Measurements from ENCODE around the gene IL36B.
"Not testable (repeated sequence)": the region's sequence is repeated elsewhere in the genome, so short reads cannot be mapped to it uniquely, and the experiment has no call there.

IL36B gene

DNA sequence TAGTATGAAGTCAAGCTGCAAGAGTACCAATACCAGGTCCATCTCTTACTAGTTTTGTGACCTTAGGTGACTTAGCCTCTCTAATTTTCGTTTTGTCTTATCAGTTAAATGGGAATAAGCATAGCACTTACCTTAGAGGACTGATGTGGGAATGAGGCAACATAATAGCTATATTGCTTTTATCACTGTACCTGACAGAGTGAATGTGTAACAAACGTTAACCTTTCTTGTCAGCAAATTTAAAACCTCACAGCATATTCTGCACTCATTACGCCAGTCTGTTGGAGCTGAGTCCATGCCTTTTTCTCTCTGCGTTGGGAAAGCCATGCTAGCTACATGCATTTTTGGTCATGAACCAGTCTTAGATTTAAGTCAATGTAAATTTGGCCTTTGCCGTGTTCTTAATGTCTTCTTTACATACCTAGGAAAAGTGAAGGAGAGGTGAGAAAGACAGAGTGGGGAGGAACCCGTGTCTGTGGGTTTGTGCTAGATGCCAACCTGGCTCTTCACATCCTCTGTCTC, at the start of gene IL36B:
Gene IL36B (minus strand): TSS at position 472 of the 522 bp plus-strand sequence.
- no peak for DNase-seq

- no peak for DNase-seq
Observed at GRCh38 chr2:113102133-113102532, 49.5 kb upstream of the IL36B start.

GRCh38 chr2:113098532-113098931, 45.9 kb upstream of the IL36B start:
- no peak for DNase-seq

DNA sequence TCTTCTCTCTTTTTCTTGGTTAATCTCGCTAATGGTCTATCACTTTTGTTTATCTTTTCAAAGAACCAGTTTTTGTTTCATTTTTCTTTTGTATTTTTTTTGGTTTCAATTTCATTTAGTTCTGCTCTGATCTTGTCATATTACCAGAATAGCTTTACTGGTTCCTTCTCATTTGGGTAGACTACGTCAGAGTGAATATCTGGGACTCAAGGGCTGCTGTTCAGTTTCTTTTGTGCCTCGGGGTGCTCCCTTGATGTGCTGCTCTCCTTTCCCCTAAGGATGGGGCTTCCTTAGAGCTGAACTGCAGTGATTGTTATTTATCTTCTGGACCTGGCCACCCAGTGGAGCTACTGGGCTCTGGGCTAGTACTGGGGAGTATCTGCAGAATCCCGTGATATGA, 45.4 kb upstream of the IL36B start:
- DNase-seq, result peak; percentile 59 to 77

- peak; percentile 64 to 65 for DNase-seq
Observed at GRCh38 chr2:113096842-113097618, 44.4 kb upstream of the IL36B start.

- DNase-seq, result not testable (repeated sequence)
Observed at GRCh38 chr2:113096306-113096705, 43.6 kb upstream of the IL36B start.

DNA sequence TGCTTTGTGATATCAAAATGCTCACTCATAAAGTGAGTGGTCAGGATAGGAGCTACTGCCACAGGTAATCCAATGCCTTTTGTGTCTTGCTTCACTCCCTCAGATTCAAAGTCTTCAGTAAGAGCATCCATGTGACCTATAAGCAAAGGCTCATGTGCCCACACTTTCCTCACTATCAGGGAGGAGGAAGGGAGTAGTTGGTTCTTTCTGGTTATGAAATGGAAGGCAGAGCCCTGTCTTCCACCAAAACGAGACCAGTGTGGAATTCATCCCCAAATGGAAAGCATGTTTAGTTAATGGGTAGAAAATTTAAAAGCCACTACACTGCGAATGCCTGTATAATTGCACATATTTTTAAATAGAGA, 40.9 kb upstream of the IL36B start:
- peak; percentile 28 to 77 for DNase-seq

DNA sequence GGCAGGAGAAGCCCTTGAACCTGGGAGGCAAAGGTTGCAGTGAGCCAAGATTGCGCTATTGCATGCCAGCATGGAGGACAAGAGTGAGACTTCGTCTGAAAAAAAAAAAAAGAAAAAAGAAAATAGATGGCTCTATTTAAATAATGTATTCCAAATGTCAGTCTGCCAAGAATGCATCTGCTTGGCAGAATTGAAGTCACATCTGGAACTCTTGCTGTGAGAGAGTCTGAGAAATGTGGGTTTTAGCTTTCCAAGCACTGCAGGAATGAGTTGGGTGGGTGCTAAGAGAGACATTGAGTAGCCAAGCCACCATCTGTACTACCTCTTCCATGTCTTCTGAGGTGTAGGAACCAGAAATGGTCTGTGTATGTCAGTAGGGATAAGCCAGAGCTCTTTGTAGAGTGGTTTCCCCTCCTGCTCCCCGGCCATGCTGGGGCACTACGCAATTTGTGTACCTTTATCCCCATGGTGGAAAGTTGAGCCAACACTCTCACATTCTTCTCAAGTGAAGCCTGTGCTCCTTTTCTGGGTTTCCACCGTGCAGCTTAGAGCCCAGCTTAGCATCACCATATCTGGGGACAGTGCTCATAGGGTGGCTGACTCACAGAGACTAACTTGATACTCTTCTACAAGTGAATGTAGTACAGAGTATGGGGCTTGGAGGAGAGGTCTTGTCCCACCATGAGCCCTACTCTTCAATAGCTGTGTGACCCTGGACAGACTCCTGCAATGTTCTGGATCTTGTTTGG, 40.4 kb upstream of the IL36B start:
- DNase-seq, result no peak

- peak; percentile 59 to 91 for DNase-seq
Observed at GRCh38 chr2:113091231-113091896, 38.7 kb upstream of the IL36B start.

- peak; percentile 50 to 54 for DNase-seq
Observed at GRCh38 chr2:113089916-113090315, 37.2 kb upstream of the IL36B start.

DNA sequence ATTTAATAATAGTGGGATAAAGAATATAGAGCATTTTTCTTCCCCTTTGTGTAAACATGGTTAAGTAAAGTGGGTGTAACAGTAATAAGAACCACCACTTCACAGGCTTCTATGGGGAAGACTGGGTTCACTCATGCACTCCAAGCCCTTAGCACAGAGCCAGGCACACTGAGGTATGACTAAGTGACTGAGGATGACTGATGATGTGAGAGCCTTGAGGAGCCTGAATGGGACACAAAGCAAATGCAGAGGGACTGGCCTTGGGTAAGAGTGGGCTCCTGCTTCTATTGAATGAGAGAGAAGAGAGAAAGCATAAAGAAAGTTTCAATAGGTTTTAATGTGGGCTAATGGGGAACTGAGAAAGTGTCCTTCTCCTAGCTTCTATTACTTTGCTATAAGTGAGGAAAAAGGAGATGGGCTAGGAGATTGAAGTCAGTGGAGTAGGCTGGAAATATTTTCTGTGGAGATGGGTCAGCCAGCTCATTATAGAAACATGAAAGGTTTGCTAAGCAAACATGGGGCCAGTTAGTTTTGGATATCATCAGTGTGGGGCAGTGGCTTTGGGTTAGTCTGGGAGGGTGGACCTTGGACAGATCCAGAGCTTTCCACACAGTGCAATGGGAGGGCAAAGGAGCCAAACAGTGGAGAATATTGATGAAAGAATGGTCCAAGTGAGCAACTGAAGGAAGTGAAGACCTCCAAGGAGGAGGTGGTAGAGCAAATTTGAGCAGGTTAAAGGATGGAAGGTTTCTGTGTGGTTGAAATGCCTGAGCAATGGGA, 35.7 kb upstream of the IL36B start:
- peak in 1 of 2 donors; percentile 59 for DNase-seq

GRCh38 chr2:113085542-113085941, 32.9 kb upstream of the IL36B start:
- DNase-seq, result no peak

DNA sequence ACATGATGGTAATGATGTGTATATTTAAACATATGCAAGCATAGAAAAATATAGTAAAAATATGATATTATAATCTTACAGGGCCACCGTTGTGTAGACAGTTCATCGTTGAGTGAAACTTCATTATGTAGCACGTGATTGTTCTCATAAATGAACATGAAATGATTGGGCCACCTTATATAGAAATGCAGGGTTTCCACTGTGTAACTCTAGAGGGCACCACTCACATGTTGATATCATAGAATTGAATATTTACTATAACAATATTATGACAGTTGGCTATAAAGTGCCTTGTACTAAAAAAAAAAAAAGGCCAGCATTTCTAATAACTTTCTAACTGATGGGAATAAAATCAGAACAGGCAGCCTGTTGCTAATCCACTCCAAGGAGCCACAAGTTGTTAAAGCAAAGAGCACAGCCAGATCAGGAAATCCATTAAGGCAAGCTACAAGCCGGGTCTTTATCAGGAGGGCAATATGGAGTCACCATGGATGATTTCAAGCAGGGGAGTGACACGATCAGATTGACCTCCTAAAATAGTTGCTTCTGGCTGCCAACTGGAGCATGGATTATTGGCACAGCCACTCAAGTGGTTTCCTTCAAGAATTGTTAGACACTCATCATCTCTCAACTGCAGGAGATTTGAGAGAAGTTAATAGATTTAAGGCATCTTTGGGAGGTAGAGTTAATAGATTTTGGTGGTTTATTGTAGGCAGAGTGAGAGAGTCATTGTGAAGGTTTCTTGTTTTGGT, 31.8 kb upstream of the IL36B start:
- DNase-seq, result peak; percentile 73 to 82

GRCh38 chr2:113083296-113083695, 30.6 kb upstream of the IL36B start:
- DNase-seq, result peak; percentile 92 to 97

GRCh38 chr2:113081488-113082210, 29.0 kb upstream of the IL36B start:
- DNase-seq, result peak in 1 of 2 donors; percentile 72

DNA sequence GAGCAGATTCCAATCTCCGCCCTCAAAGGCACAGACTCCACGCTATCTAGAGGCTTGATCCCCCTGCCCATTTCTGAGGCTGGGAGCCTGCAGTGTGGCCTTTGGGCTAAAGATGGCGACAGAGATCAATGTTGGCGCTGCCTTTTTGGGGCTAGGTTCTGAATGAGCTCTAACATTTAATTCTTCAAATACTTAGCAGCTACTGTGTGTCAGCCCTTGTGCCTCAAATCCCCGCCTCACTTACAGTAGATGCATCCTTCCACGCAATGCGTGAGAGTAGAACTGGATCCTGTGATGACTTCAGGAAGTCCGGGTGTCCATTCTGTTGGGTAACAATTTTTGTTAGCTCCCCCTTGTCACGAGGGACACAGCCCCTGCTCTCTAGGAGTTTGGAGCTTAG, 27.5 kb upstream of the IL36B start:
- DNase-seq, result peak; percentile 65 to 82

DNA sequence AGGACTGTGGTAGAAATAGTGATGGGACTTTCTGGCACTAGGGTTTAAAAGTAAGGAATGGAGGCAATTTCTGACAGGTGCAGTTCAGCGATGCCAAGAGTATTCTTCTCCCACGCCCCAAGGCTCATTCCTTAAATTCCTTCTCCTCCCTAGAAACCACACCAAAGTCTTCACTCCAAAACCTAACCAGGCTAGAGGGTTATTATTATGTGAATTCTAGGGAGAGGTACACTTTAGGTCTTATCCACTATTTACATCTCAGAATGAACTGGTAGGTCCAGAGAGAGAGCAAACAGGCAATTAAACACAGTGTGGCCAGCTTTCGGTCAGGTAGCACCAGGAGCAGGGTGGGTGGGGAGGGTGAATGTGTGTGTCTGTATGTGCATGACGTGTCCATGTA, 26.5 kb upstream of the IL36B start:
- DNase-seq, result no peak

DNA sequence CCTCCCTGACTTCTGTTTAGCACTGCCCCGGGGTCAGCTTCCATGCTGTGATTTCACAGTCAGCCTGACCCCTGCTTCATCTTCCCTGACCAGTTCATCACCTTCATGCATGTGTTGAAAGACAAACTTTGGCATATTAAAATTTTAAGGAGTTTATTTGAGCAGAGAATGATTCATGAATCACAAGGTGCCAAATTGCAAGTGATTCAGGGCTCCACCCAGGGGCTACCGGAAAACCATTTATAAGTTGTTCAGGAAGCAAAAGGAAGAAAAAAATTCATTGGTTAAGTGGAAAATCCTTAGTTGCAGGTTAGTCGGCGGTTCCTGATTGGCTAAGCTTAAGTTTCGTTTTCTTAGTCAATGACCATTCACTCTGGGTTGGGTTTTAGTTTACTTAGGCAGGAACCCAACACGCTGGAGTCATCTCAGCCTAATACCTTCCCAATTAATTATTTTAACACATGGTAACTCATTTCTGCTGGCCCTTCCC, 25.7 kb upstream of the IL36B start:
- peak; percentile 72 to 85 for DNase-seq

GRCh38 chr2:113077921-113078320, 25.3 kb upstream of the IL36B start:
- no peak for DNase-seq

DNA sequence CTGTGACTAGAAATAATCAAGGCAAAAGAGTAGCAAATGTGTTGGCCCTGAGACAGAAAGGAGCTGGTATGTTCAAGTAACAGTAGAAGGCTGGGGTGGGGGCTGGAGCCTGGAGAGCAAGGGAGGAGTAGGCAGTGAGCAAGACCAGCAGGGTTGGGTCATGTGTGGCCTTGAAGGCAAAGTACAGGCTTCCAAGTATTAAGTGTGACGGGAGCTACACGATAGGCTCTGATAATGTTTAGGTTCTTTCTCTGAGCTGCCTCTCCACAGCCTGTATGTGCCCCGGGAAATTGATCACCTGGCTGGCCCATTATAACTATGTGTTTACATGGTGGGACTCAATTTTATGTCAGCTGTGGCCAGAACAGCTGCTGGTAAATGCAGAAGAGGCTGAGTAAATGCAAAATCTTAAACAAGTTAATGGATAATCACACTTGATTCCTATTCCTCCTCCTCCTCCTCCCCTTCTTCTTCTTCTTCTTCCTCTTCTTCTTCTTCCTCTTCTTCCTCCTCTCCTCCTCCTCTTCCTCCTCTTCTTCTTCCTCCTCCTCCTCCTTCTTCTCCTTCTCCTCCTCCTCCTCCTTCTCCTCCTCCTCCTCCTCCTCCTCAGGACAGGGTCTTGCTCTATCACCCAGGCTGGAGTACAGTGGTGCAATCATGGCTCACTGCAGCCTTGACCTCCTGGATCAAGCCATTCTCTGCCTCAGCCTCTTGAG, 24.4 kb upstream of the IL36B start:
- no peak for DNase-seq

Data from inflammatory macrophage treated with lipopolysaccharide for 1 hour (primary cell).